Fibroblast of skin of abdomen (primary cell): Measurements from ENCODE around the gene COL27A1.
A peak's percentile ranks its signal among the peaks of the same experiment; 100 is the strongest.

ENCODE experiments used
- DNase-seq: peaks from one replicate; pipeline ENCODE4 v3.0.0-alpha.2; 2013

The COL27A1 gene

DNA sequence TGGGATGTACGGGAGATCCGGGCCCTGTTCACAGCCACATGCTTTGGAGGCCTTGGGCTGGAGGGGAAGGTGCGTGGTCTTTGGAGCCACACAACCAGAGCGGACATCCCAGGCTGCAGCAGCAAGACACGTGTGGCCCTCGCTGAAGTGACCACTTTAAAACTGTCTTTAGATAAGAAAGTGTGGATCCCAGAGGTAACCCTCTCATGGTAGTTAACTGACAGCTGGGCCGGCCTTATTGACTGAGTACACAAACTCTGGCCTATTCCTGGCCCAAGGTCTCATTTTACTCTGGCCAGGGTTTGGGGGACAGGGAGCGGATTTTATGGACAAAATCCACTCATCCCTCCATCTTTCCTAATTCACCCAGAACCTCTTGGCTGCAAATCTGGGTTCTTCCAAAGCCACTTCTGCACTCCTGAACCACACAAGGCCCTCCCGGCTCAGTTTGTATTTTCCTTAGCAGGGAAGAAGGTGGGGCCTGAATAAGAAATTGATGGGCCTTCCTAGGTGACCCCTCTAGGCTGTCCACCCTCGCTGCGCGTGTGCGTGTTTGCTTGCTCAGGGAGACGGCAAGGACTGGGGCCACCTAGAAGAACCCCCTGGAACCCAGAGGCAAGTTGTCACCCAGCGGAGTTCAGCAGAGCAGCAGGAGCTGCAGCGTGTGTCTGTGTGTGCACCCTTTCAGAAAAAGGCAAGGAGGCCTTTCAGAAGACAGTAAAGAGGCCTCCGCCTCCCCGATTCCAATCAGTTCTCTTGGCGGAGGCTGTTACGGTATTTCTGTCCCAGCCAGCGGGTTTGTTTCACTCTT lies 94.3 kb downstream of the COL27A1 start:
- DNase-seq, result no peak

DNA sequence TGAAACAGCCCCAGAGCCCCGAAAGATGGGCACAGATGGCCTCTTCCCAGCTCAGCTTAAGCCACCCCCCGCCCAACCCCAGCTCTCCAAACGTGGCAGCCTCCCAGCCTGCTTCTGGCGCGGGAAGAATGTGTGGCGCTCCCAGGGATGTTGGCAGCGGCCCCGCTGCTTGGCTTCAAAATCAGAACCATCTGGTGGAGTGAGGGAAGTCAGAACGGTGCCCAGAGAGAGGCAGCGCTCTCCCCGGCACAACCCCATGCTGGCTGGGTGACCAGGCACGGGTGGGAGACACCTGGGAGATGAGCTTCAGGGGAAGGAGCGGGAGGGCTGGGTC lies 94.9 kb downstream of the COL27A1 start:
- peak; percentile 96 for DNase-seq

DNA sequence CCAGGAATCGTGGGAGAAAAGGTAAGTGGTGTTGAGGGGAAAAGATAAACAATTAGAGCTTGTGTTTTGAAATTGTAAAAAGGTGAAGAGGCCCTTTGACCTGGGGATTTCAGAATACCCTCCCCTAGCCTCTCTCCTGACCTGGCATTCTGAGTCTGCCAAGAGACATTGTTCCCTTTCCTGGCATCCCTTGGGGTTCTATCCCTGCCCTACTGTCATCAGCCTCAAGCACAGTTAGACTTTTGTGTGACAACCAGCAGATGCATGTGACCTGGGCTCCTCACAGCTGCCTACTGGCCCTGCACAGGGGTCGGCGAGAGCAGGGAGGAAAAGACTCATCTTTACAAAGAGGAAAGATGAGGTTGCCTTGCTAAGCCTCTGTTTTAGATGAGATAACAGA lies 95.3 kb downstream of the COL27A1 start:
- no peak for DNase-seq

DNA sequence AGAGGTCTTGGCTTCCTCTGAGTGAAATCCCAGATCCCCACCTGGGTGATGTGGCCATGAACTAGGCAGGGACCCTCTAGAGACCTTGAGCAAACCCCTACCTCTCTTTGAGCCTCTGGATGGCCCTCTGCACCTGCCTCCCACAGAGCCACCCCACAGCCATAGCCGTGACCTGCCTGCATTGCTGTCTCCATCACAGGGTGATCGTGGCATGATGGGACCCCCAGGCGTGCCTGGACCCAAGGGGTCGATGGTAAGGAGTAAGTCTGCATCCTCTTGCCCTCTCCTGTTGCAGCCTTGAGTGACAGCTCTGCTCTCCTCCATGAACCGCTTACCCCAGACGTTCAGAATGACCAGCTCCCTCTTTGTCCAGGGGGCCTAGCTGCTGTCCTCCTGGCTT lies 97.1 kb downstream of the COL27A1 start:
- no peak for DNase-seq

- DNase-seq, result no peak
Measured at GRCh38 chr9:114256827-114257328, 101.5 kb downstream of the COL27A1 start.

- no peak for DNase-seq
Measured at GRCh38 chr9:114258218-114258617, 102.9 kb downstream of the COL27A1 start.

DNA sequence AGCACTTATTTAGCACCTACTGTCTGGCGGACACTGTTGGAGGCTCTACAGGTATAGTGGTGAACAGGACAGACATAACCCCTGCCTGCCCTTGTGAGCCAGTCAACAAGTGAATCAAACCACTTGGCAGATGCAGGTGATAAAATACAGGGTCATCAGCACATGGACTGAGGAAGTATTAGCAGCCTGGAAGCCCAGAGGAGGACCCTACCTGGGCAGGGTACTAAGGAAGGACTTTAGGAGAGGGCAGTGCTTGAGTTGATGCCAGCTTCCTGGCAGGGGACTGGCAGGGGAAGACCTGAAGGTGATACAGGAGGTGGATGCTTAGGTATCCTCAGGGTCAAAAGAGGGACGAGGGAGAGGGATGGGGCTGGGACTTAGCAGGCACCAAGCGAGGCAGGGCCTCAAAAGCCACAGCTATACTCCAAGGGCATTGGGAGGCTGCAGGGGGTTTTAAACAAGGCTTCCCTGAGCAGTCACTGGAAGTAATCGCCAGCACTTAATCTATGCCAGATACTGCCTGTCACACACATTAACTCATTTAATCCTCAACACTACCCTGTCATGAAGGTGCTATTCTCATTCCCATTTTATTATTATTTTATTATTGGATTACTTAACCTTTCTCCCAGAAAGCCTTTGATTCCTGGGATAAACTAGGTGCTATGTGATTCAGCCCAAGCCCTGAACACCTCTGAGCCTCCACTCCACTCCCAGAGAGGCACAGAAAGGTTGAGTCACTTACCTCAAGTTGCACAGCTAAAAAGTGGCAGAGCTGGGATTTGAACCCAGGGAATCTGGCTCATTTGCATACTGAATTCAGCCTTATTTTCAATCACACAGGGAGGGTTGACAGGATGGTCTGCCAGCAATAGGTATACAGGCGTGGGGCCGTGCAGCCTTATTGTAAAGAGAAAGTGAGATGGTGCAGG lies 103.8 kb downstream of the COL27A1 start:
- no peak for DNase-seq

DNA sequence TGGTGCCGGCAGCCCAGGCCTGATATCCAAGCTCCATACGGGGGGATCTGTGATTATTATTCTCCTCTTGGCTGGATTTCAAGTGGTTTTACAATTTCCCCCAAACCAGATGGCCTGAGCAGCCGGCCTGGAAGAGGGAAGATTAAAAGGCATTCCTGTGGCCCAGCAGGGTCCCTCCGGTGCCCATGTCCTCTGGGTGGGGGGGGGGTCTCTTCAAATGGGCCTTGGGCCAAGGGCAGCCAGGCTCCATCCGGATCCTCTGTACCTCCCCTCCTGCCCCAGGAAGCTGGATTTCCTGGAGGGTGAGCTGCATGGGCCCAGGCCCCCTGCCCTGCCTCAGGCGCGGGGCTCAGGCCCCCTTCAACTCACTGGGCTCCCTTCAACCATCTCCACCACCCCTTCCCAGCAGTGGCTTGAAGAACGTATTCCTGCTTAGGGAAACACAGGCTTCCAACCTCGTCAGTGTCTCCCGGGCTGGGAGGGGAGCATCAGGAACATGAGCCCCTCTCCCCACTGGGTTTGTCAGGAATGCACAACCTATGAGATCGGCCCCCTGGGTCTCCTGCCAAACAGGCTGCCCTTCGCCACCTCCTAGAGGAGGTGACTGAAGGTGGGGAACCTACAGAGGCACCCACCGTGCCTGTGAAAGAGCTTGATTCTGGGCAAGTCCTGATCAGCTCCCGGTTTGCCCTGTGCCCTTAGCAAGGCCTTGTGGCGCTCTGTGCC lies 104.6 kb downstream of the COL27A1 start:
- DNase-seq, result peak; percentile 38

- no peak for DNase-seq
Measured at GRCh38 chr9:114261026-114261425, 105.7 kb downstream of the COL27A1 start.

DNA sequence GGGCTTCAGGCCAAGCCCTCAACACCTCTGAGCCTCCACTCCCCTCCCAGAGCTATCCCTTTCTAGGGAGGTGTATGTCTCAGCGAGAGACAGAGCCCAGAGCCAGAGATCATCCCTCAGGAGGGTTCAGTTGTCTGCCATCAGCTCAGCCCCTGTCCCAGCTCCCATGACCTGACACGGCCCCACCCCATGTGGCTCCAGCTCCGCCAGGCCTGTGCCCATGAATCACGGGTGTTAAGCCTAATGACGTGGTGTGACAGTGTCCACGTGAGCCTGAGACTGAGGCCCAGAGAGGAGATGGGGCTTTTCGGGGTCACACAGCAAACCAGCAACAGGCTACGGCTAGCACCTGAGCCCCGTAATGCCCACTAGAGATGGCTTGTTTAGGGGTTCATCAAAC lies 106.7 kb downstream of the COL27A1 start:
- no peak for DNase-seq

GRCh38 chr9:114263853-114264510 lies 108.6 kb downstream of the COL27A1 start:
- peak; percentile 26 for DNase-seq

DNA sequence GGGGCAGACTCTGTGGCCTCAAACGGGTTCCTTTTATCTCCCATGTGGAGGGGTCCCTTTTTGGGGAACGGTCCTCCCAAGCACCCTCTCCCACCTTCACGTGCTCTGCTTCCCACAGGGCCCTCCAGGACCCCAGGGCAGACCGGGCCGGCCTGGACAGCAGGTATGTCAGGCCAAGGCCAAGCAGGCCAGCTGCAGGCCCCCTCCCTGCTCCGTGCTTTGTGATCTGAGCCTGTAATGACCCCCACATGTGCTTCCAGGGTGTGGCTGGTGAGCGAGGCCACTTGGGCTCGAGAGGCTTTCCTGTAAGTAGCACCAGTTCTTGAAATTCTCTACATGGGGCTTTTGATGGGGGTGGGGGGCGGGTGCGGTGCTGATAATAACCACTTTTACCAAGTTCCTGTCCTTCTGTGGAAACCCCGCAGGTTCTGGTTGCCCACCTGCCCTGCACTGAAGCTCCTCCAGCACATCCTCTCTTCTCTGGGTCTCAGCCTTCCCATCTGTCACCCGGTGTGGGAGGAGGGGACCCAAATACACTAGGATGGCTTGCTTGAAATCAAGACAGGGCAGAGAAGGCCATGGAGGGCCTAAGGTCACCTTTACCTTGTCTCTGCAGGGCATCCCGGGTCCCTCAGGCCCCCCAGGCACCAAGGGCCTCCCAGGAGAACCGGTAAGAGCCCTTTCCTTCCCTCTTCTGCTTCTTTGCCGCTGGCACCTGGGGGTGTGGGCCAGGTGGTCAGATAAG lies 109.6 kb downstream of the COL27A1 start:
- DNase-seq, result no peak

DNA sequence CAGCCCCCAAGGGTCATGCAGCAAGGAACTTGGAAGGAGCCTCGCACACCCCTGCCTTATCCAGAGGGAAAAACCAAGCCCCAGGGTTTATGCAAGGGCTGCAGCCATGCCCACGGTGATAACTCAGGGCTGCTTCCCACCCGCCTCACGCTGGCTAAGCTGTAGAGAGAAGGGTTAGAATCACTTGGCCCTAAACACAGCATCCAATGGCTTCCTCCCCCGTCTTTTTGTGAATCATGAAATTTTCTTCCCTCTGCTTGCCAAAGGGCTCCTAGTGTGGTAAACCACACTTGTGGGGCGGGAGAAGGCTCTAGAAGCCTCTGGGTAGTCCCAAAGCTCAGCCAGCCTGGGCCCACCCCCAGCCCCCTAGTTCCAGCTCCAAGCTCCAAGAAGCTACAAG lies 111.6 kb downstream of the COL27A1 start:
- peak; percentile 60 for DNase-seq

DNA sequence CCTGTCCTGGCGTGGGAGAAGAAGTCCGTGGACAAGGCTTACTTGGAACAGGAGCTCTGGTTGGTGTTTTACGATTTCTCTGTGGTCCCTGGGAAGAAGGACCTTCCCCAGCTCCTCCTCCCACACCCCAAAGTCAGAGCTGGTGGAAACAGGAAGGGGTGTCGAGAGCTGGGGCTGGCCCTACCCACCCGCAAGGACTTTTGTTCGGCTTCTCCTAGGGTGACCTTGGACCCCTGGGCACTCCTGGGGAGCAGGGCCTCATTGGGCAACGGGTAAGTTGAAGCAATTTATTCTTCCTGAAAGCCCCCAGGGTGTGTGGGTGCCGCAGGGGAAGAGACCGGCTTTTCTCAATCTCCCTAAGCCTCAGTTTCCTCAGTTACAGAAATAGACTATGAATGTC lies 113.7 kb downstream of the COL27A1 start:
- no peak for DNase-seq

DNA sequence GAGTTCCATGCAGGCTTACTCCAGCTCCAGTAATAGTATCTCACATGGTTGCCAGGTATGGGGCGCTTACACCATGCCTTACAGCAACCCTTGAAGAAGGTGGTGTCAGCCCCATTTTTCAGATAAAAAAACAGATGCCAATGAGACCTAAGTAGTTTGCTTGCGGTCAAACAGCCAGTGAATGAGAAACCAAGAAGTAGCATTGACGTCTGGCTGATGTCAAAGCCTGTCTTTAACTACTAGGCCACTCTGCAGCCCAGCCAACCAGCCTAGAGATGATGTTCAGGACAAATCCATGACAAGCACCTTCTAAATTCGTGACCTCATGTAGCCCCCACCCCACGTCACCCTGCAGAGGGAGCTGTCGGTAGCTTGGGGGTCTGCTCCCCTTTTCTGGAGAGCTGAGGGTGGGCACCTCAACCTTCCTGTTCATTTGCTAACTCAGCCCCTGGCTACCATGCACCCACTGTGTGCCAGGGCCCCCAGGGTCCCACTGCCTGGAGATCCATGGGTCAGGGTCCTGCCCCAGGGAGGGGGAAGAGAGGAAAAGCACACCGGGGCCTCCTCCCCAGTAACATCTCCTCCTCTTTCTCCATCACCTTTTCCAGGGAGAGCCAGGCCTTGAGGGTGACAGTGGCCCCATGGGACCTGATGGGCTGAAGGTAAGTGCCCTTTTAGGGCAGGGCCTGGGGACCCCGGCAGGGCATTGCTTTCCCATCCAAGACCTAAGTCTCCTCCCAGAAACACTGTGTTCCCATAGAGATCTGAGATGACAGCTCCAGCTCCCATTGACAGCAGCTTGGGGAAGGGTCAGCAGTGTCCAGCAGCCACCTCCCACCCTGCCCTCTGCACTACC lies 115.0 kb downstream of the COL27A1 start:
- DNase-seq, result no peak

GRCh38 chr9:114271556-114272510 lies 116.5 kb downstream of the COL27A1 start:
- peak; percentile 48 for DNase-seq

- no peak for DNase-seq
Measured at GRCh38 chr9:114272739-114273431, 117.5 kb downstream of the COL27A1 start.

DNA sequence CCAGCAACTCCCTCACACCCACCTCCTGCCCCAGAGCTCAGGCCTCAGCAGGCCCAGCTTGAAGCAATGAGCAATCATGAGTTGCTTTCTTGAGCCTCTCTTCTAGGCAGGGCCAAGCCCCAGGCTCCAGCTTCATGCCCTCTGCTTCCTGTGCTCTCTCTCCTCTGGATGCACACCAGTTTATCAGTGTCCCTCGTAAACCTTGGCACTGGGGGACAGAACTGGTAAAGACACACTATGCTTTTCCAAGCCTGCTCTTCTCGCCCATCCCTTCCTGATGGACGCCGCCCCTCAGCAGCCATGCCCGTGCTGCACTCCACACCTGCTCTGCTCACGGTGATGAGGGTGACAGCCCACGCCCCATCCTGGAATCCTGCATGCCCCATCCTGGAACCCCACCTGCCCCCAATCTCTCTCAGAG lies 118.1 kb downstream of the COL27A1 start:
- DNase-seq, result no peak

DNA sequence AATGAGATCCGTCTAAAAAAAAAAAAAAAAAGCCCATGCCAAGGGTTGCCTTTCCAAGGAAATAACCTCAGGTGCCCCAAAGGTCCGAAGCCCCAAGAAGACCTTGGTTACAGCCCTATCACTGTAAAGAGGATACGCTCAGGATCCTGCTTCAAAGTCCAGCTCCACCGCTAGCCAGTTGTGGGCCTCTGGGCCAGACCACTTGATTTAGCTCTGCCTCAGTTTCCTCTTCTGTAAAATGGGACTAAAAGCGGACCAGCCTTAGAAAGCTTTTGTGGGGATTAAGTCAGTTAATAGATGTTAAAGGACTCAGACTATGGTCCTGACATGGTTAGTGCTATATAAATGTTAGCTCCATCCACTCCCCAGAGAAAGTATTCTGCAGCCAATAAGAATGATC lies 118.9 kb downstream of the COL27A1 start:
- no peak for DNase-seq
